HS-27A (cell line): Measurements from ENCODE around the gene EXOC6B.
A peak's percentile ranks its signal among the peaks of the same experiment; 100 is the strongest.

Experiments
- DNase-seq: peaks from one replicate; pipeline ENCODE4 v3.0.0-alpha.2; 2012; ENCODE audit warnings: low read depth, missing footprints

EXOC6B gene

DNA sequence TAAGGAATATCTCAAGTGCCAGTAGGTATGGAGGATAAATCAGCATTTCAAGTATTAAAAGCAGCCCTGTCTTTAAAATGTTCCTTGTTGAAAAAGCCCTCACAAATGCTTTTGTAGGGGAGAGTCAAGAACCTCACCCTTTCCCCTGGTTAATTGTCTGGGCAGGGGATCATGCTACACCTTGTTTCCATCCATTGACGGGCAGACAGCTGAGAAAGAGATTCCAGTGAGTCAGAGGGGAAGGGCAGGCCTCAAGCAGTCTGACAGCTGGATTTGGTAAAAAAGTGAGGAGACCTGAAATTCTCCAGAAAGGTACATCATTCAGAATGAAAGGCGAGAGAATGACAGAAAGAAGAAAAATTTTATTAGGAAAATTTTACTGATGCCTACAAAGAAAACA, 475.0 kb downstream of the EXOC6B start:
- DNase-seq = no peak

DNA sequence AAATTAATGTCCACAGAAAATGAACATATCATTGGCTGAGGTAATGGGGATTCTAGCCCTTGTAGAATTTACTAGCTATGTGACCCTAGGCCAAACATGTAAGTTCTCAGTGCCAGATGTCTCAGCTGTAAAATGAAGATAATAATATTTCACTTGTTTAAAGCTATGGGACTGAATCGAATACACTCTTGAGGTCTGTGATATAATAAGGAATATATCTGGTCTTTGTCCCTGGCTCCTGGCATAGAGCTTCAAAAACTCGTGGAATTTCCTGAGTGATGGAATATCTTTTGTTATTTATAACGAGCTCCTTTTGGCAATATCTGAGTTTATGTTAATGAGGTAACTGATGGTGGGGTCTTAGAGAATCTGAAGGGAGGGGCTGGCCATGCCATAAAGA, 476.8 kb downstream of the EXOC6B start:
- no peak for DNase-seq

DNA sequence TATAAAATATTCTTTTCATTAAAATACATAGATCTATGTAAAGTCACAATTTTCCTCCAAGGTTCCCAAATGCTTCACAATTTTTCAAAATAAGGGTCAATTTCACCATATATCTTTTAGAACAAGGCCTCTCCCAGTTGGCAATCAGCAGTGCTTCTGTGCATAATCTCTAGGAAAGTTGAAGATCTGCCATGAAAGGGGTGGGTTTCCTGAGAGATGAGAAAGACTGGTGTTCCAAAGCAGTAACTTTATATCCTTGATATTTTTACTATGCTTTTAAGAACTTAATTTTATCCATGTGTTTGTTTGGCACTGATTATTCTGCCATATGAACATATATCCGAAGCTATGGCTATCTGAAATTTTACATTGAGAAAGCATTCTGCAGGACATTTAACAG, 478.8 kb downstream of the EXOC6B start:
- DNase-seq = no peak

DNA sequence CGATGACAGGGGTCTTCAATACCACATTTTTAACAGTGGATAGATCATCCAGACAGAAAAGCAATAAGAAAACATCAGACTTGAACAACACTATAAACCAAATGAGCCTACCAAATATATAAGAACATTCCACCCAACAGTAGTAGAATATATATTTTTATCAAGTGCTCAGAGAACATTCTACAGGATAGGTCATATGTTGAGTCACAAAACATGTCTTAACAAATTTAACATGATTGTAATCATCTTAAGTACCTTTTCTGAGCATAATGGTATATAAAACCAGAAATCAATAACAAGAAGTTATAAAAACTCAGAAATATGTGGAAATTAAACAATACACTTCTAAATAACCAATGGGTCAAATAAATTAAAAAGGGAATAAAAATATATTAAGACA, 484.2 kb downstream of the EXOC6B start:
- DNase-seq = no peak

DNA sequence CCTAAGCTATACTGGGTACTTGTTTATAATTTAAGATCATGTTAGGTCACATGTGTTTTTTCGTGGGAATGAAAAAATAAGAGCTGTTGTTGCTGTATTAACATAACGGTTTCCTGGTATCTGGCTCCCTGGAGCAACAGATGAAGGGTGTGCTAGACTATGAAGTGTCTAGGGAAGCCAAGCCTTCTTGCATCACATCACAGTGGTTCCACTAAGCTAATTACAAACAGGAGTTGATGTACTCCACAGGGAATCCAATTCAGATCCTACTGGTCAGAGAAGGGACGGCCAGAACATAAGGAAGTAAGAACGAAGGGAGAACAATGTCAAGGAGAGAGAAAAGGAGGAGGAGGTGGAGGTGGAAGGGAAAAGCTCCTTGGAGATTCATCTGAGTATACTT, 485.2 kb downstream of the EXOC6B start:
- DNase-seq = no peak

DNA sequence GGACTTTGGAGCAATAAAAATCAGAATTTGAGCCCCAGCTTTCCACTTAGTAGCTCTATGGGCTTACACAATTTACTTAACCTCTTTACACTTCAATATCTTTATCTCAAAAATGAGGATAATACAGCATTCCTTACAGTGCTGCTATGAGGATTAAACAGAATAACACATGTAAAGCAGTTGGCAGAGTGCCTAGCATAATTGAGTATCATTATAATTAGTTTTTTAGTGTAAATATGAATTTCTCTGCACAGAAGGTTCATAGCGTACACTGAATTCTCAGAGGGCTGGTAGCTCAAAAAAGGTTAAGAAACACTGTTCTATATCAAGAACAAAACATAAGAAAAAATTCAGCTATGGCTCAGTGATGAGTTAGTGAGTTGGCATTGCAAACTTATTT, 487.8 kb downstream of the EXOC6B start:
- DNase-seq = no peak

DNA sequence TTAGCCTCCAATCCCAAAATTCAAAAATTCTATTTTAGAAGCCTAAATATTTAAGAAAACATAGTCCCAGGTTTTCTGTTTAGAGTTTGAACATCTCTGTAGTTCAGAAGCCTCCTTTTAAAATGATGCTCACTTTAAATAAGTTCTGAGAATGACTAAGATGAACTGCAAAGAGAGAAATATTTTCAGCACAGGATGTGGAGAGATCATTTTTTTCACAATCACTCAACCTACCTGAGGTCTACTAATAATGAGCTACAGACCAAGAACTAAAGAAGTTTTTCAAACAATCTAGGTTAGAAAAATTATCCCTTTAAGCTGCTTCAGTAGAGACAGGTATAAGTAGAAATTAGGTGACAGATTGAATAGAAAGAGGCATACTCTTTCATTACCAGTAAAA, 493.1 kb downstream of the EXOC6B start:
- no peak for DNase-seq

DNA sequence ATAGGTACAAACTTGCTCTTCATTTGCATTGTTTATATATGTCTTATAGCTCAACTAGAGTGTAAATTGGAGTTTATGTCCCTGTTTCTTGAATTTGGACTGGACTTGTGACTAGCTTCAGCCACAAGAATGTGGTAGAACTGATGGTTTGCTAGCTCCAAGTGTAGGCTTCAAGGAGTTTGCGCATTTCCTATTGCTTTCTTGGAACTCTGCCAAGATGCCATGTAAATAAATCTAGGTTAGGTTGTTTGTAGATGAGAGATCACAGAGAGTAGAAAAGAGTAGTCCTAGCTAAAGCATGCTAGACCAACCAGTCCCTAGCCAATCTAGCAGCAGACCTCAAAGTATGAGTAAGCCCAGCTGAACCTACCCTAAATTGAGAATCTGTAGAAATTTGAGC, 495.2 kb downstream of the EXOC6B start:
- DNase-seq = no peak

DNA sequence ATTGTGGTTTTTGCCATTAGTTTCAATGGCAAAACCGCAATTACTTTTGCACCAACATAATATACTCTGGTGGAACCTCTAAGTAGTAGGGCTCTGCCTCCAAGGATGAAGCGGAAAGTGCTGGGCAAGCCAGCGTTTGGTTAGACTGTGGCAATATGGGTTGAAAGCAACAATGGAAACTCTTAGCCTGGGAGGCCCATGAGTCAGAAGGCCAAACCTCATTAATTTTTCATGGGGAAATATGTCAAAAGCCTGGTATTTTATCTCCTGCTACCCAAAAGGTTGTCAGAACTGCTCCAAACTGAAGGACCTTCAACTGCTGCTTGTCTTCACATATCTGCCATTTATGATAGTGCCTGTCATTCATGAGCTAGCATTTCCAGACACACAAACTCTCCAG, 499.1 kb downstream of the EXOC6B start:
- DNase-seq = no peak

DNA sequence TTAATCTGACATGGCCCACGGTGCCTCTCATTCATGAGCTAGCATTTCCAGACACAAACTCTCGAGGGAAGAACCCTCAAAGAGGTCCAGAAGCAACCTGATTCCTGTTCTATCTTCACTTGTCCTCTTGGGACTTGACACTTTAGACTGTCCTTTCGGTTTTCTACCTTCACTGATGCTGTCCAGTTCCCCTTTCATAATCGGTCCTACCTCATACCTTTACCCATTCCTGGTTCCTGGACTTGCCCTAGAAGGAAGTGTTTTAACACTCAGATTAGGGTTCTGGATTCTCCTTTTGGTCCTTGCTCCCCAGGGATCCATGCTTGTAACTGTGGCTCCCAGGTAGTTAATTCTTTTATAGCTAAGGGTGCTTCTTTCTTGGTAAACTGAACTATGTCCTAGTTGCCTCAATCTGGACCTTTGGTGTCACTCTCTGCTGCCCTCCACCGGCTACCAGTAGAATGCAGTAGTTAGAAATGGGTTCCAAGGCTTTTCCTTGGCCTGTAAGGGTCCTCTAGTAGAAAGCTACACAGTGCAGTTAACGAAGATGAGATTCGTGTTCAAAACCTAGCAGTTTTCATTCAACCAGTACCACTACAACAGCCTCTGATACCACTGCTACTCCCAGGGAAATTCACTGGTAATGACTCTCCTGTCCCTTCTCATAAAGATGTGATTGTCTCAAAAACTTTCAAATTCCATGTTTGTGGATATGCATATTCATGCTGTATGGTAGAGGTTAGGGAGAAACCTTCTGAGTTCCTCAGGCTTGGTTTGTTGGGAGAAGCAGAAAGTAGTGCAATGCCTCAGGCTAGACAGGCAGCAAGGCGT, 500.0 kb downstream of the EXOC6B start:
- peak; percentile 4 for DNase-seq

DNA sequence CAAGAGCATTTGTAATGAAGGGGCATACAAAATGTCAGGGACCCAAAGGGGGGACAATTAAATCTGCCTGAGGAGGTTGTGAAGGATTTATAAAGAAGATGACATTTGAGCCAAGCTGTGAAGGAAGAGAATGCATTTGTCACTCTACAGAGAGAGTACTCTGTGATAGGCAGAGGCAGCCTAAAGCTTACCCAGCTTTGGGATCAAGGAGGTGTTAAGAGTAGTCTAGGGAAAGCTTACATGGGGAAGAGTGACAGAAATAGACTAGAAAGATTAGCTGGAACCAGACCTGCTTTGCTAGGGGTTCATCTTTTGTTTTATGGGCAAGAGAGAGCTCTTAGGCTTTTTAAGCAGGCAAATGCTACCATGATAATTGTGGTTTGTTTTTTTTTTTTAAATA, 509.1 kb downstream of the EXOC6B start:
- DNase-seq = no peak

DNA sequence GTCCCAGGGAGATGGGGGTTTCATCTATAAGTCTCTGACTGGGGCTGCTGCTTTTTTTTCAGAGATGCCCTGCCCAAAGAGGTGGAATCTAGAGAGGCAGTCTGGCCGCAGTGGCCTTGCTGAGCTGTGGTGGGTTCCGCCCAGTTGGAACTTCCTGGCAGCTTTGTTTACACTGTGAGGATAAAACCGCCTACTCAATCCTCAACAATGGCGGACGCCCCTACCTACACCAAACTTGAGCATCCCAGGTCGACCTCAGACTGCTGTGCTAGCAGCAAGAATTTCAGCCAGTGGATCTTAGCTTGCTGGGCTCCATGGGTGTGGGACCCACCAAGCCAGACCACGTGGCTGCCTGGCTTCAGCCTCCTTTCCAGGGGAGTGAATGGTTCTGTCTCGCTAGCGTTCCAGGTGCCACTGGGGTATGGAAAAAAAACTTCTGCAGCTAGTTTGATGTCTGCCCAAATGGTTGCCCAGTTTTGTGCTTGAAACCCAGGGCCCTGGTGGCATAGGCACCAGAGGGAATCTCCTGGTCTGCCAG, 525.6 kb downstream of the EXOC6B start:
- no peak for DNase-seq

DNA sequence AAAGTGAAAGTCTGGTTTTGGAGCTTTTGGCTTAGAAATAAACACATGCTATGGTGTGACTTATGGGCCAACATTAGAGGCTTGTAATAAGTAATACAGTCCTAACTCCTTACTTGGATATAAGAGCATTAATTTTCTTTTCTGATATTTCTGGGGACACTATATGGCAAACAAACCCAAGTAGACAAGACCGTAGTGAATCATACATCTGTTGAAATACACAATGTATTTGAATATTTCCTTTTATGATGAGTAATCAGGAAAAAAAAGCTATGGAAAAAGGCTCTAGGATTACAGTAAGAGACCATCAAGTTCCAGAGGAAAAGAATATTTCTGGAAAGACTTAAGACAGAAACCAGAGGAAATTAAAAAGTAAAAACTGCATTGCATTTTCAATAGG, 532.2 kb downstream of the EXOC6B start:
- no peak for DNase-seq

DNA sequence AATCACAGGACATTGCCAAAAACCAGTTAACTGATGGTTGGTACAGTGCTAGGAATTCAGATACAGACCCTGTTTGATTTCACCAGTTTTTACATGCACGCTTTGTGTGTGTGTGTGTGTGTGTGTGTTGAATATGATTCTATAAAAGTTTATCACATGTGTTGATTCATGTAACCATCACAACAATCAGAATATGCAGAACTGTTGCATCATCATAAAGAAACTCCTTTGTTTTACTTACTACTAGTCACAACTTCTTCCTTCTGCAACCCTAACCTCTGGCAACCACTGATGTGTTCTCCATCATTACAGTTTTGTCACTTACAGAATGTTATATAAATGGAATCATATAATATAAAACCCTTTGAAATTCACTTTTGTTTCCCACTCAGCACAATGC, 533.4 kb downstream of the EXOC6B start:
- no peak for DNase-seq

DNA sequence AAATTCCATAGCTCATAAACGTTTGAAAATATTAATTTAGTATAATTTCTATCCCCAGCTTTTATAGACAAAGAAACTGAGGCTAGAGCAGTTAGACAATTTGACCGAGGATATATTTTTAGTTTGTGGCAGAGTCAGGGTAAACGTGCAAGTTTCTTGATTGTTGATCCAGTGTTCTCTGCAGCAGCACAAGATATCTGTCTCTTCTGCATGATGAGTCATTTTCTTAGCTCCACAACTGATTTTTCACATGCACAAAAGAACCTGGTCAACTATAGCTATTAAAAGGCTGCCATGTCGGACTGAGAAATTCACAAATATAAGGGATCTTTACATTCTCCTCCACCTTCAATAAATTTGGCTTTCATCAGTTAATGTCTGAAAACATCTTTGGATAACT, 534.8 kb downstream of the EXOC6B start:
- DNase-seq = no peak

DNA sequence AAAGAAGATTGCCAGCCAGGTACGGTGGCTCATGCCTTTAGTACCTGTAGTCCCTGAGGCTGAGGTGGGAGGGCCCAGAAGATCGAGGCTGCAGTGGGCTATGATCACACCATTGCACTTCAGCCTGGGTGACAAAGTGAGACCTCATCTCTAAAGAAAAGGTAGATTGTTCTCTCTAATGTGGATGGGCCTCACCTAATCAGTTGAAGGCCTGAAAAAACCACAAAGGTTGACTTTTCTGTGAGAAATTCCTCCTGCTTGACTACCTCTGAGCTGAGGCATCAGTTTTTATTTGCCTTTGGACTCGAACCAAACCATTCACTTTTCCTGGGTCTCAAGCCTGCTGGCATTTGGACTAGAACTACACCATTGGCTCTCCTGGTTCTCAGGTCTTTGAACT, 536.1 kb downstream of the EXOC6B start:
- DNase-seq = no peak

DNA sequence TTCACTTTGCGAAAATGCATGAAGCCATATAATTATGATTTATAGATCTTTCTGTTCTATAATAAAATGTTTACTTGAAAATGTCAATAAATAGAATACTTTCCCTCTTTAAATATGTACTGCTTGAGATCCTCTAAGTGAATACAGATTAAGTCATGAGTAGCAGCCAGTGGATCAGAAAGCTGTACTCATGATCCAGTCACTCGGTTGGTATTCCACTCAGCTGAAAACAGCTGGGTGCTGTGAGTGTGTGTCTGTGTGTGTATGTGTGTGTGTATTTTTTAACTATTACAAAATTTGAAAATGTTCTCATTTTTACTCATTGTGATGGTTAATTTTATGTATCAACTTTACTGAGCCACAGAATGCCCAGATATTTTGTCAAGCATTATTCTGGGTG, 536.5 kb downstream of the EXOC6B start:
- DNase-seq = no peak

DNA sequence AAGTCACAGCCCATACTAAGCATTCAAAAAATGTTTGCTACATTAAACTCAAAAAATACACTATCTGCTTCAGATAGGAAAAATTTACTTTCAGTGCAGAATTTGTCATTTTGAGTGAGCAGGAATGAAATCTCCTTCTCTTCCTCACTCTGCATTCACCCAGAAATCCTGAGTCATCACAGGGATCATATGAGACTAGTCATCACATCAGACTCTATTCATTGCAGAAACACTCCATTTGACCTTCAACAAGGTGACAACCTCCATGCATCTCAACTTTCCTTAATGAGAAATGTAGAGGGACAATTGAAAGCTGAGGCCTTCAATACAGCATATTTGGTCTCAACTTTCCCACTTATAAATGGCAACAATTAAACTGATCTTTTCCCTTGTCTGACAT, 547.8 kb downstream of the EXOC6B start:
- DNase-seq = peak; percentile 34

DNA sequence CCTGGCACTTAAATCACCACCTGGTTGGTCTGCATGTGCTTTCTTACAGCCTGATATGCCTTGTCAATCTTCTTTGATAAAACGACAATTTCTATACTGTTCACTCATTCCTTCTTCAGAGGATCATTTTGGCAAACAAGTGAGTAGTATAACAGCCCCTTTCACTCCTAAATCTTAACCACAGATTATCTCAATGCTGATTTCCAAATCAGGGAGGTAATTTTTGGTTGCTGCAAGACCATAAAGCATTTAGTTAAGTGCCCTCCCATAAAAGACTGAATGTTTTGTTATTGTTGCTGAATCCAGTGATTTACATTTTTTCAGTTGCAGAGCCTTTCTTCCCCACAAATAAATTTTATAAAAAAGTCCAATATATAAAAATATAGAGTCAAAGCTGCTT, 549.0 kb downstream of the EXOC6B start:
- DNase-seq = no peak

DNA sequence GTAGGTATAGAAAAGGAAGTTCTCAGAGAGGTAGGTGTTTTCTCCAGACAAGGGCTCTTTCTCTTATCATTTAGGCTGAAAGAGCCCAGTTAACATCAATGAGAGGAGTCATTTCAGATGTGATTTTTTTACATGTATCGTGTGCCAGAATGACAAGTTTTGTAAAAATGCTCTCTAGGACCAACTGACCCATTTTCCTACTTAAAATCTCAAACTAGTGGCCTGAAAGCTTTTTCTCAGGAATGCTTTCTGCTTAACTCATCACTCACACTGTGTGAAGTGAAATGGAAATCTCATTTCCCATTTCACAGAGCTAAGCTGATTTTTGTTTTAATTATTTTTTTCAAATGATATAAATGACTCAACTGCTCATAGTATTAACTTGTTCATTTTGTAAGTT, 549.5 kb downstream of the EXOC6B start:
- DNase-seq = no peak

DNA sequence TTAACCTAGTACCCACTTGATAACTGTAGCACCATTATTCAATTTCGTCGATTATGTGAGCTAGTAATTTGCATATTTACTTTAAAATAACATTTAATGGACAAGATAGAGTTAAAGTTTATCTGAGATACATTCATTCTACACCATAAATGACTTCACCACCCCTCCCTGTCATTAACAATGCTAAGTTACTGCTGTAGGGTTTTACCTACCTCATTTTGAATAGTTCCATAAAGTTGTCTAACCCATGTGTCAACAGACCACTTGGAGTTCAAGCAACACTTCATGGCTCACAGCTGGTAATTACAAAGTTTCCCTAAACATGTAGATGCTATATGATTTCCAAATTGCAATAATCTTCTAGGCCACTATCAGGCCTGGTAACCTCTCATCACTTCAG, 550.7 kb downstream of the EXOC6B start:
- DNase-seq = no peak

DNA sequence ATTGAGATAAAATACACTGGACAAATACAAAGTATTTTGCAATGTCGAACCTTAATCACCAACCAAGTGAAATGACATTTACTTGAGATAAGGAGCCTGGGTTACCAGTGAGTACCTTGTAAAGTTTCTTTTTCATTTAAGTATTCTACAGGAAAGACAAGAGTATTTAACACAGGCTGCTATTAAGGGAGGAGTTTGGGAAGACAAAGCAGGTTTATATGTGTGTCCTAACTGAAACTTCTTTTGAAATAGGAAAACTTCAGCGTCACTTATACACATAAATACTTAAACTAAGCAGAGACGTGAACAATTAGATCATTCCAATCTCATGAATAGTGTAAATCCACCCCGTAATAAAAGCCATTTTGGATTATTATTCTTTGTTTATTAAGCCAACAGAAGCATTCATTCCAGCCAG, 551.4 kb downstream of the EXOC6B start:
- no peak for DNase-seq

DNA sequence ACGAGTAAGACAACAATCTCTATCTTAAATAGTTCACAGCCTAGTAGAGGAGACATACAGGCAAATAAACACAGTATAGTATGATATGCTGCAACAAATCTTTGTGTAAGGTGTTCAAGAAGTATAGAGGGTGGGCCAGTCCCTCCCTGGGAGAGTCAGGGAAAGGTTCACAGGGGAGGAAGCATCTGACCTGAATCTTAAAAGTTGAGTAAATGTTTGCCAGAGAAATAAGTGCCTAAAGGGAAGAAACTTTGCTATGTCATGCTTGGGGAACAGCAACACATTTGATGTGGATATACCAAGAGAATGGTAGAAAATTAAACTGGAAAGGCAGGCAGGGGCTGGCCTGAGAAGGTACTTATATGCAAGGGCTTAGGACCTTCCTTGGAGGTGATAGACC, 552.4 kb downstream of the EXOC6B start:
- no peak for DNase-seq
